GM12874 (cell line): ENCODE data around the gene ZNF701.

Experiments
- TF ChIP-seq, protein P1 (sequence below): IDR thresholded peaks from 2 replicates; pipeline ENCODE4 v1.5.1; 2011; ENCODE audit warnings: low read depth, mild to moderate bottlenecking, control low read depth, low read length, moderate library complexity; ENCODE audit not compliant: insufficient read depth

ZNF701 gene

DNA sequence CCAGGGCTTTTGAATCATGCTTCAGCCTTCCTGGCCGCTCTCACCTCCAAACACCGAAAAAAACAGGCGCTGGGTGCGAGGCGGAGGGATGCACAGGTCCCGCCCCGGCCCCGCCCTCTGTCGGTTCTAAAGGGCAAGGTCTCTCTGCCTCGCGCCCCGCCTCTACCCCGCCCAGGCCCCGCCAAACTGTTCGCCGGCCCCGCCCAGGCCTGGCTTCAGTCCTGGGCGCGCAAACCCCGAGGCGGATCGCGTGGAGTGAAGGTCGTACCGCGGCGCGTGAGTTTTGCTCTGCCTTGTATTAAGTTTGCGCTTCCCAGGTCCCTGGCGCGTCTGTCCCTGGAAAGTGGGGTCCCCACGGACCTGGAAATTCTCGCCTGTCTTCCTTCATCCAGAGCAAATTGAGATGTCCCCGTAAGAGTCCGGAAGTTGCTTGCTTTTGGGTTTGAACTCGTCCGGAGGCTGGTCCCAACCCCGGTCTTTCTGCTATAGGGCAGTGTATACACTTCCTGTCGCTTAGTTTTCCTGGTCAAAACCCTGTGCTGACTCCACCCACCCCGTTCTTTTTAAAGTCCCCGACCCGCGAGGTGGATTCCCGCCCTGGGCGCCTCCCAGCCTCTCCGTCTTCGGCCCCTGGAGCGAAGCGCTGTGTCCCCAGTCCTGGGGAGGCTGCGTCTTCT, 34.2 kb upstream of the ZNF701 start:
- TF ChIP-seq, protein P1, sequence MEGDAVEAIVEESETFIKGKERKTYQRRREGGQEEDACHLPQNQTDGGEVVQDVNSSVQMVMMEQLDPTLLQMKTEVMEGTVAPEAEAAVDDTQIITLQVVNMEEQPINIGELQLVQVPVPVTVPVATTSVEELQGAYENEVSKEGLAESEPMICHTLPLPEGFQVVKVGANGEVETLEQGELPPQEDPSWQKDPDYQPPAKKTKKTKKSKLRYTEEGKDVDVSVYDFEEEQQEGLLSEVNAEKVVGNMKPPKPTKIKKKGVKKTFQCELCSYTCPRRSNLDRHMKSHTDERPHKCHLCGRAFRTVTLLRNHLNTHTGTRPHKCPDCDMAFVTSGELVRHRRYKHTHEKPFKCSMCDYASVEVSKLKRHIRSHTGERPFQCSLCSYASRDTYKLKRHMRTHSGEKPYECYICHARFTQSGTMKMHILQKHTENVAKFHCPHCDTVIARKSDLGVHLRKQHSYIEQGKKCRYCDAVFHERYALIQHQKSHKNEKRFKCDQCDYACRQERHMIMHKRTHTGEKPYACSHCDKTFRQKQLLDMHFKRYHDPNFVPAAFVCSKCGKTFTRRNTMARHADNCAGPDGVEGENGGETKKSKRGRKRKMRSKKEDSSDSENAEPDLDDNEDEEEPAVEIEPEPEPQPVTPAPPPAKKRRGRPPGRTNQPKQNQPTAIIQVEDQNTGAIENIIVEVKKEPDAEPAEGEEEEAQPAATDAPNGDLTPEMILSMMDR = no peak

DNA sequence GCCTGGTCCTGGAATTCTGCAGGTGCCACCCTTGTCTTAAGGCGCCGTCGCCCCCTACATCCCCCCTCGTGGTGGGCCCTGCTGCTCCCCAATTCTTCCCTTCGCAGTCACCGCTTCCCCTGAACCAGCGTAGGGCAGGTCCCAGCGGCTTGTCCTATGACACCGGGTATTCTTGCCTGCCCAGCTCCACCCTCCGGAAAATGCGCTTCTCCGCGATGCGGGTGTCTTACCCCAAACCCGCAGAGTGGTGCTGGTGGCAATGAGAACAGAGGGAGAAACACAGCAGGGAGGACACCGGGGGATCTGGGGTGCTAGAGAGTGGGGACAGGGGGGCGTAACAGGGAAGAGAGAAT, 33.7 kb upstream of the ZNF701 start:
- TF ChIP-seq, protein P1 = no peak

DNA sequence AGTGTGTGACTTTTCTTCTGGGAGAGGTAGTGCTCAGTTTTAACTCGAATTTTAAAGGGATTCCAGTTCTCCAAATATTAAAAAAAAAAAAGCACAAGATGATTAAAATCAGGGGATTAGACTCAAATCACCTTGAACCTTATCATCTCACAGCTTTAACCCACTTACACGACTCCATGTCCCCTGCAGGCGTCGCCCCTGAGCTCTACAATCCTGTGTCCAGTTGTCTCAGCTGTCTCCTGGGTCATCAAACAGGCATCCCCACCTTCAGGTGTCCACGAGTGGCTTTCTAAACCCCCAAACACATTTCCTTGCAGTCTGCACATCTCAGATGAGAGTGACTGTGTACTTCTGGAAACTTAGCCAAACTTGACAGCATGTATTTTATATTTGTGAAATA, 28.5 kb upstream of the ZNF701 start:
- TF ChIP-seq, protein P1 = no peak

DNA sequence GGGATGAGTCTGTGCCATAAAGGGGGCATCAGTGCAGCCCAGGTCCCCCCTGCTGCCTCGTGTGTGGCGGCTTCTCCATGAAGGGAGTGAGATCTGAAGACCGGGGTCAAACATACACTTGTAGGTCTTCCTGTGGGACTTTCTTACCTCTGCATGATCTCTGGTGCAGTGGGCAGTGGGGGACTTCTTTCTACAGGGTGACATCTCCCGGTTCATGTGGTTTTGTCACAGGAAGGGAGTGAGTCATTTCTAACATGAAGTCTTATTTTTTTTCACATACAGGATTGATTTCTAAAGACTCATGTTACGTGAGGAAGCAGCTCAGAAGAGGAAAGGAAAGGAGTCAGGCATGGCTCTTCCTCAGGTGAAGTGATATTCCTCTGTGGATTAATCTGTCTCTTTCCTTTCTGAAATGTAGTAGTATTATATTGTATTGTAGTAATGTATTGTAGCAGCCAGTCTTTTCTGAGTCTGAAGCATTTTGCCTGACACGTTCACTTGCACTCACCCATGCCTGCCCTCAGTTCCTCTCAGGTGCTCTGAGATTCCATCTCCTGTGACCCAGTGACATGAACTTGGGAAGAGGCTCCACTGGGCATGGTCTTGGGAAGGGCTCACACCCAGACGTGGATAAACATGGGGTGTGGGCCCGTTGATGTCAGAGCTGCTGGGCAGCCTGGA, 27.0 kb upstream of the ZNF701 start:
- TF ChIP-seq, protein P1 = no peak

DNA sequence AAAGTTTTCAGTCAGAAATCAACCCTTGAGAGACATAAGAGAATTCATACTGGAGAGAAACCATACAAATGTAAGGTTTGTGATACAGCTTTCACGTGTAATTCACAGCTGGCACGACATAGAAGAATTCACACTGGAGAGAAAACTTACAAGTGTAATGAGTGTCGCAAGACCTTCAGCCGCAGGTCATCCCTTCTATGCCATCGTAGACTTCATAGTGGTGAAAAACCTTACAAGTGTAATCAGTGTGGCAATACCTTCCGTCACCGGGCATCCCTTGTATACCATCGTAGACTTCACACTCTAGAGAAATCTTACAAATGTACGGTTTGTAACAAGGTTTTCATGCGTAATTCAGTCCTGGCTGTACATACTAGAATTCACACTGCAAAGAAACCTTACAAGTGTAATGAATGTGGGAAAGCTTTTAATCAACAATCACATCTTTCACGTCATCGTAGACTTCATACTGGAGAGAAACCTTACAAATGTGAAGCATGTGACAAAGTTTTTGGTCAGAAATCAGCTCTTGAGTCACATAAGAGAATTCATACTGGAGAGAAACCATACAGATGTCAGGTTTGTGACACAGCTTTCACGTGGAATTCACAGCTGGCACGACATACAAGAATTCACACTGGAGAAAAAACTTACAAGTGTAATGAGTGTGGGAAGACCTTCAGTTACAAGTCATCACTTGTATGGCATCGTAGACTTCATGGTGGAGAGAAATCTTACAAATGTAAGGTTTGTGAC, 15.7 kb upstream of the ZNF701 start:
- TF ChIP-seq, protein P1 = no peak

DNA sequence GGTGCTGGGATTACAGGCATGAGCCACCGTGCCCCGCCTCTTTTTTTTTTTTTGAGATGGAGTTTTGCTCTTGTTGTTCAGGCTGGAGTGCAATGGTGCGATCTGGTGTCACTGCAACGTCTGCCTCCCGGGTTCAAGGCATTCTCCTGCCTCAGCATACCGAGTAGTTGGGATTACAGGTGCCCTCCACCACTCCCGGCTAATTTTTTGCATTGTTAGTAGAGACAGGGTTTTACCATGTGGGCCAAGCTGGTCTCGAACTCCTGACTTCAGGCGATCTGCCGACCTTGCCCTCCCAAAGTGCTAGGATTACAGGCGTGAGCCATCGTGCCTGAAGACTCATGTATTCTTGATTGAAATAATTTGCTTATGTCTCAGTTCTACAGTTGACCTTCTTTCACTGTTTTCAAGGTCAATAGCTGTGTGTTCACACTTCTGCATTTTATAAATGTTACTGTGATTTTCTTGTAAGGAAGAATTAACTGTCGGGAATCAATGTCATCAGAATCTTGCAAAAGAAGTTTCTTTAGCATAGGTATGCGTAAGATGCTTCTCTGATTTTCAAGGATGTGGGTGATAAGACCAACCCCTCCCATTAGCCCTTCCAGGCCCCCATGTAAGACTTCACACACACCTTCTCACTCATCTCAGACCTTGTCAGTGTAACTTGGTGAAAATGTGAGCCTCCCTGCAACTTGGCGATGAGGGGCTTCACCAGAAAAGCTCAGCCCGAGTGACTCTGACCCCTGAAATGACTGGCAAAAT, 12.7 kb upstream of the ZNF701 start:
- TF ChIP-seq, protein P1 = no peak

DNA sequence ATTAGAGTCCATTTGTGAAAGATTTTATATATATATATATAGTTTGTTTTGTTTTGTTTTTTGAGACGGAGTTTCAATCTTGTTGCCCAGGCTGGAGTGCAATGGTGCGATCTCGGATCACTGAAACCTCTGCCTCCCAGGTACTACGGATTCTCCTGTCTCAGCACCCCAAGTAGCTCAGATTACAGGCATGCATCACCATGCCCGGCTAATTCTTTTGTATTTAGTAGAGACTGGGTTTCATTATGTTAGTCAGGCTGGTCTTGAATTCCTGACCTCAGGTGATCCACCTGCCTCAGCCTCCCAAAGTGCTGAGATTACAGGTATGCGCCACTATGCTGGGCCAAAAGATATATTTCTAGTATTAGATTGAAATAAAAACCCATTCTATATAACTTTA, 4.0 kb upstream of the ZNF701 start:
- TF ChIP-seq, protein P1 = no peak
